Measurements from ENCODE around the gene TAB2.

Gene TAB2

GRCh38 chr6:149363154-149363553 lies 45.6 kb downstream of the TAB2 start:
- no peak overlapping the region for H3K4me3 ChIP-seq (ENCODE audit: low read depth, low read length)
- DNase-seq (ENCODE audit: low read depth, low spot score), result no peak
- CTCF ChIA-PET, result no interaction called here
- no peak for TF ChIP-seq CTCF (IDR thresholded peaks at IDR 0.05; ENCODE audit: insufficient read depth, low read length, missing control alignments)
- POLR2A ChIA-PET, result no interaction called here

DNA sequence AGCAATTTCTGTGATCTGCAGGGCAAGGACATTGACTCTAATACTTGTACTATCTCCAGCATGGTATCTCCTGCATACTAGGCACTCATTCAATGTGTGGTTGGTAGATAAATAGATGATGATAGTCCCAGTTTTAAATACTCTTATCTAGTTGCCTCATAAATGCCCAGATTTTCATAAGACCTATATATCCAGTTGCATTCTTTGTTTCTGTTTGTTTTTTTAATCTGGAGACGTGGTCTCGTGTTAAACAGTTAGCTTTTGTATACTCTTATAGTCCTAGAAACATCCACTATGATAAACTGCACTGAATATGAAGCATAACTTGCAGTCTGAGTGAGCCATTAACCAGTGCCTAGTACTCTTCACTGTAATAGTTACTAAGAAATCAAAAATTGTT lies 47.0 kb downstream of the TAB2 start:
- DNase-seq (ENCODE audit: low read depth, low spot score), result no peak
- no peak overlapping the region for H3K4me3 ChIP-seq (ENCODE audit: low read depth, low read length)
- CTCF ChIA-PET, result no interaction called here
- POLR2A ChIA-PET, result no interaction called here
- TF ChIP-seq CTCF (IDR thresholded peaks at IDR 0.05; ENCODE audit: insufficient read depth, low read length, missing control alignments), result no peak

DNA sequence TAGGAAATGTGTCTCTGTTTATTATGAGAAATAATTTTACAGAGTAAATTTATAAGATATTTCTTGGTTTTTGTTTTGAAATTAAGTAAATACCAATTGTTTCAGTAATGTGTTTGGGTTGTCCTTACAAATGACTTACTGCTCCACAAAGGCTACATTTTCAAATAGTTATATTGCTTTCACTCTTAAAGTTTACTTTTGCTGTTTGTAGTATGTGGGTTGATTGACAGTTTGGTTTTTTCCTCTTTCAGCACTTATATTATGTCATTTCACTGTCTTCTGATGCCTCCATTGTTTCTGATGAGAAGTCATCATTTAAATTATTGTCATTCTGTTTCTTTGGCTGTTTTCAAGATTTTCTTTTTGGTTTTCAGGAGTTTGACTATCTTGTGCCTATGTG lies 47.7 kb downstream of the TAB2 start:
- no peak for DNase-seq (ENCODE audit: low read depth, low spot score)
- ChIA-PET CTCF (no interaction called here), POLR2A (no interaction called here)
- no peak overlapping the region for H3K4me3 ChIP-seq (ENCODE audit: low read depth, low read length)
- TF ChIP-seq CTCF (IDR thresholded peaks at IDR 0.05; ENCODE audit: insufficient read depth, low read length, missing control alignments), result no peak

DNA sequence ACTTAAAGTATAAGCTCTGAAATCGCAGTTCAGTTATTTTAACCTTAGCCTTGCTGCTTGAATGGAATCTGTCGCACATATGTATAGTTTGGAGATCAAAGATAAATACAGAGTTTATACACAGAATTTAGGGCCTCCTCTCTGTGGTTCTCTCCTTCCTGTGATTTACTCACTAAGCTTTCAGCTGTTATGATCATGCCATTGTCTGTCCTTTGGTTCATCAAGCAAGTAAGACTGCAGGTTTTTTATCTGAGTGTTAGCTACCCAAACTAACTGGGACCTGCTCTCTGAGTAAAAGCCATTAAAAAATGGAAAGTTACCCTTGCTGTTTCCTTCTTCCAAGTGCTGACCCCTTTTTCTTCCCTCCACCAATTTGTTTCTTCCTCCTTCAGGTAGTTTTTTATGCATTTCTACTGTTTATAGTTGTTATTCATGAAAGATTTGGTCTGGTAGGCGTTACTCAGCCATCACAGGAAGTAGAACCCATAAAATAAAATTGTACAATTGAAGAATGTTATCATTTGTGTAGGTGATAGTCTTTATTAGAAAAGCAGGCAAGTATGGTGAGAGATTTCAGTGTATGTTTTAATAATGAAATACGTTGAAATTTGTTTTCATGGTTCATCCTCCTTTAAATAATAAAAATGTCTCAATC lies 48.9 kb downstream of the TAB2 start:
- H3K4me3 ChIP-seq (ENCODE audit: low read depth, low read length), result no peak overlapping the region
- no peak for TF ChIP-seq CTCF (IDR thresholded peaks at IDR 0.05; ENCODE audit: insufficient read depth, low read length, missing control alignments)
- no peak for DNase-seq (ENCODE audit: low read depth, low spot score)
- ChIA-PET CTCF (no interaction called here), POLR2A (no interaction called here)

GRCh38 chr6:149368065-149368464 lies 50.6 kb downstream of the TAB2 start:
- no peak overlapping the region for H3K4me3 ChIP-seq (ENCODE audit: low read depth, low read length)
- ChIA-PET CTCF (no interaction called here), POLR2A (no interaction called here)
- no peak for DNase-seq (ENCODE audit: low read depth, low spot score)
- no peak for TF ChIP-seq CTCF (IDR thresholded peaks at IDR 0.05; ENCODE audit: insufficient read depth, low read length, missing control alignments)

DNA sequence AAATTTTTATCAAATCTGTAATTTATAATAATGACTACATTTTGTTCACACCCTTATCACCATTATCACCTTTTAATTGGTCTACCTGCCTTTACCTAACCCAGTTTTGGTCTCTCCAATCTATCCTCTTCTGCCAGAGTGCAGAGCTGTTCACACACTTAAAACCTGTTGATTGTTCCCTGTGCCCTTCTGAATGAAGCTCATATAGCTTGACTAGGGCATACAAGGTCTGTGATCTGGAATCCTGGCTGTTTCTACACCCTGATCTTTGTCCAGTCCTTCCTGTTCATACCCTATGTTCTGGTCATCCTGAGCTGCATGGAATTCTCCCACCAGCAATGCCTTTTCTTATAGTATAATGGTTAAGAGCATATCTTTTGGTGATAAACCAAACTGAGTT lies 53.6 kb downstream of the TAB2 start:
- ChIA-PET CTCF (no interaction called here), POLR2A (no interaction called here)
- no peak for TF ChIP-seq CTCF (IDR thresholded peaks at IDR 0.05; ENCODE audit: insufficient read depth, low read length, missing control alignments)
- DNase-seq (ENCODE audit: low read depth, low spot score), result no peak
- H3K4me3 ChIP-seq (ENCODE audit: low read depth, low read length), result no peak overlapping the region

Measured in AG04449 (cell line).